GM03348 (cell line): ENCODE measurements around the gene GATB.
A peak's percentile ranks its signal among the peaks of the same experiment; 100 is the strongest.
"Not testable (repeated sequence)": the region's sequence is repeated elsewhere in the genome, so short reads cannot be mapped to it uniquely, and the experiment has no call there.

Source experiments
- DNase-seq: peaks from one replicate; pipeline ENCODE4 v3.0.0; 2012; ENCODE audit warnings: low spot score

GATB gene

GRCh38 chr4:151785484-151786157, 24.8 kb upstream of the GATB start:
- DNase-seq = no peak

- DNase-seq = no peak
Measured at GRCh38 chr4:151784706-151785105, 23.9 kb upstream of the GATB start.

- no peak for DNase-seq
Measured at GRCh38 chr4:151783867-151784266, 23.1 kb upstream of the GATB start.

- DNase-seq = no peak
Measured at GRCh38 chr4:151782296-151782695, 21.5 kb upstream of the GATB start.

DNA sequence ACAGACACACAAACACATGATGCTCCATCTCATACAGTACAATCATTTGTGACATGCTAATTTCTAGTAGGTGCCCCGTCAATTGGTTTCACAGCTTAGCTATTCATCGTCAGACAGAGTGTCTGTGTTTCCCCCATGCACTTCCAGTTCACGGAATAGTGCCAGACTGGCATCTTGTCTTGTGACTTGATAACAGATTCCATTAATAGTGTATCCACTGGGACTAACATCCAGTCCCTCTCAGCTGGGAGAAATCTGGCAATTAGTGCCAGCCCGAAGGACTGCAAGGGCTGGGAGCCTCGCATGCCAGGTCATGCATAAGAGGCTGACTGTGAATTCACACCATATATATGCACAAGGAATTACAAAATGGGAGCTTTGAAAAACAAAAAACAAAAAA, 20.2 kb upstream of the GATB start:
- no peak for DNase-seq

- DNase-seq = no peak
Measured at GRCh38 chr4:151777471-151777870, 16.7 kb upstream of the GATB start.

GRCh38 chr4:151774324-151774723, 13.5 kb upstream of the GATB start:
- no peak for DNase-seq

- DNase-seq = no peak
Measured at GRCh38 chr4:151772274-151772673, 11.5 kb upstream of the GATB start.

DNA sequence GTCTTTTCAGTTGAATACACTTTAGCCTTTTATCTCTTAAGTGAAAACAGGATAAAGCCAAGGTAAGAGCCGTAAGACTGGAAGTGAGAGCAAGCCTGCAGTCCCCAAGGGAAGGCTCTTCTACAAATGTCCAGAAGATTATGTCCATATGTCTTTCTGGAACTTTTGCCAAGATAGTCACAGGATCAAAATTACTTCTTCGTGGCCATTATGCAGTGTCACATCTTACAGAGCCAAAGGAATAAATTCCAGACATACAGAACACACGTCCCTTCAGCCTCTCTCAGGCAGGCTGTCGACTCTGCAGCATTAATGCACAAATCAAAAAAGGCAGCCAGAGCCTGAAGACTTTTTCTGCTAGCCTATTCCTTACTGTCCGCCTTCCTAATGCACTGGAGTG, 10.9 kb upstream of the GATB start:
- peak; percentile 10 for DNase-seq

GRCh38 chr4:151770154-151770553, 9.3 kb upstream of the GATB start:
- no peak for DNase-seq

DNA sequence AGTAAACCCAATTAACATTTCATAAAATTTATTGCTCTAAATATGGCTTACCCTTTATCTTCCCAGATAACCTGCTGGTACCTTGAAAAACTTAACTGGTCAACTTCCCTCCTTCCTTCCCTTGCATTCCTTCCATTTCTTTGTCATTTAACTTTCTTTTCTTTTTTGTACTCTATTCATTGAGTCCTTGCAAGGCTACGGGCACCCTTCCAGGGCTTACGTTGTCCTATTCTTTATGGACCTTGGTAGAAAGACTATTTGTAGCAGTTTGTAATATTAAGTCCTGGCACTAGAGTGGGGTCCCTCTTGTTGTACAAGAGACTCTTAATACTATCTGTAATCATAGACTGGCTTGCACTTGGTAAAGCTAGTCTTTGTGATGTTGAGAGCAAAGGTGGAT, 8.0 kb upstream of the GATB start:
- no peak for DNase-seq

- DNase-seq = no peak
Measured at GRCh38 chr4:151766691-151767090, 5.9 kb upstream of the GATB start.

DNA sequence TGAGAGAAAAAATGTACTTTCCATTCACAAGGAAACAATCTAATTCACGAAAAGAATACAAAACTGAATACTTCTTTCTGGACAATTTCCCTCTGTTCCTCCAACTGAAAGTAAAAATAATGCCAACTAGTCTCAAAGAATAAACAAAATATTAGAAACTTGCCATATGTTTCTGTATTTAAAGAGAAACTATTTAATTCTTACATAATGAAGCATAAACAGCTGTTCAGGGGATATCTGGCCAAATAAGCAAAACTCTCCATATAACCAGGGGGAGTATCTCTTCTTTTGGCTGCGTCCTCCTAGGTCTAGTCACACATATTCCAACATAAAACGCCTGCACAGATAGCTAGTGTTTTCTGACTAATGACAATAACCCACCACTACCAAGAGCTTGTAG, 805 bp downstream of the GATB start:
- DNase-seq = peak; percentile 6

DNA sequence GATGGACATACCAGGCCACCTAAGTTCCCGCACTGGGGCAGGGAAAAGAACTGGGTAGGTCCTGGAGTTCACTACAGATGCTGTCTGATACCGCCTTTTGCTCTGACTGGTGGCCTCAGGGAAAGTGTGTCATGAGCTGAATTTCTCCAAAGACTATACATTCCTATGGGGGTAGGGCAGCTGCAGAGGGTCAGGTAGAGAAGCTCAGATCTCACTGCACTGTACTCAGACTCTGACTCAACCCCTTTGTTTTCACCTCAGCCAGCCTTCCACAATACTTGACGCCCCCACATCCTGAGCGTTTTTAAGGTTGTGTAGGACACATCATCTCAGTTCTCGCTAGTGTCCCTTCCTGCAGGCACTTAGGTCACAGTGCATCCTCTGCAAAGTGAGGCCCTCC, 7.8 kb downstream of the GATB start:
- DNase-seq = no peak

DNA sequence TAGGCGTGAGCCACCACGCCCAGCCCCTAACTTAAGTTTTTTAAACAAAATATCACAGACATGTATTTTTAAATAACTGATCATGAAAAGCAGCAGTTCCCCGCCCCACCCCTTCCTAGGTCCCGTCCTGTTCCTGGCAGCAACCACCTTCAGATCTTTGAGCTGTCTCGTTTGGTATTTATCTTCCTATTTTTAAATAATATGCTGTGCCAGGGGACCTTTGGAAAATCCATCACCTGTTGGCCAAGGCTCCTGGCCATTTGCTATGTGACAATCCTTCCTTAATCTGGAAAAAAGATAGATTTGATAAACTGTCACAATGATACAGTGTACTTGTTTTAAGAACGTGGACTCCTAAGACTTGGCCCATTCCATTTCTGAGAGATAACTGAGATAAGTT, 10.7 kb downstream of the GATB start:
- DNase-seq = no peak

- peak; percentile 27 for DNase-seq
Measured at GRCh38 chr4:151745481-151746231, 15.2 kb downstream of the GATB start.

- peak; percentile 78 for DNase-seq
Measured at GRCh38 chr4:151744614-151745013, 16.2 kb downstream of the GATB start.

- no peak for DNase-seq
Measured at GRCh38 chr4:151743894-151744293, 16.9 kb downstream of the GATB start.

DNA sequence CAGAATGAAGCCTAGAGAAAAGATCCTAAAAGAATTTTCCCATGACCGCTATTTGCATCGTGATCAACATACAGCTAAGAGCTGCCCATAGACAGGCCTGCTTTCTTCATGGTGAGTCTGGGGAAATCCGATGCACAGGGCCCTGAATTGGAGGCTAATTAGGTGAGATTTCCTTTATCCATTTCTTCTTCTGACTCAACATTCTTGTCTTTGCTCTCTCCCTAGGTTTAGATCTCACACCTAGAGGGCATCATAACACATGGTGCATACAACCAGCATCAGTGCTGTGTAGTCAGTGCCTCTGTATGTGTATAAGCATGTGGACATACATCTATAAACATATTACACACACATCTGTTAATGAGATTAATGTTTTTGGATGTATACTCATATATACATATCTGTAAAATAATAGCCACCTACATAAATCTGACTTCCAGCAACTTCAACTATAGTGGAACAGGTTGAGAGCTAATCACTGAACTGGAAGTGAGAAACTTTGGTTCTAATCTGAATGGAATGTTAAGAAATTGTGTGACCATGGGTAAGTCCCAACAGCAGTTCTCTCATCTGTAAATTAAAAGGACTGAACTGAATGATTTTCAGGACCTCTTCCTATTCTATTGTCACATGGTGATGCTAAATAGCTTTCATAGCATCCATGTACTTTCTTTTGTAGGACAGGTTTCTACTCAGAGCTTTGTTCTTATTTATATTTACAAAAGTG, 17.5 kb downstream of the GATB start:
- no peak for DNase-seq

- DNase-seq = no peak
Measured at GRCh38 chr4:151738720-151739517, 21.9 kb downstream of the GATB start.

- DNase-seq = not testable (repeated sequence)
Measured at GRCh38 chr4:151736852-151737251, 24.0 kb downstream of the GATB start.

DNA sequence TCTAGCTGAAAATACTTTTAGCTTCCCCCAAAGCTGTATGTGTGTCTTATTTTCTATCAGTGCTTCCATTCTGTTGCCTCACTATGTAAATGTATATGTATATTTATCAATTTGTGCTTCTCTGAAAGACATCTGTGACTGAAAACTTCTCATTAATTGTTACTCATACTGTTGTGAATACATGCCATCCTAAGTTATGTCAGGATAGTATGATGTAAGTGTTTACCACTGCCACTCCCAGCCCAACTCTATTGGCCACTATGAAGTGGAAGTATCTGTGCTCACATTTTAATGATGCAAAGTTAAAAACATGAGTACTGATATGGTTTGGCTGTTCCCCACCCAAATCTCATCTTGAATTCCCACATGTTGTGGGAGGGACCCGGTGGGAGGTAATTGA, 24.4 kb downstream of the GATB start:
- DNase-seq = no peak
